GM19397 (cell line): ENCODE data around the gene SFSWAP.
A peak's percentile ranks its signal among the peaks of the same experiment; 100 is the strongest.
"Not testable (repeated sequence)": the region's sequence is repeated elsewhere in the genome, so short reads cannot be mapped to it uniquely, and the experiment has no call there.

Experiments used
- ATAC-seq: cut with Tn5 transposase; IDR thresholded peaks from one replicate; pipeline ENCODE4 v1.9.1; 2021; ENCODE audit warnings: mild to moderate bottlenecking, moderate library complexity; ENCODE audit not compliant: unreplicated experiment

SFSWAP gene

GRCh38 chr12:131756441-131756840 is 45.6 kb downstream of the SFSWAP start:
- ATAC-seq: no peak

DNA sequence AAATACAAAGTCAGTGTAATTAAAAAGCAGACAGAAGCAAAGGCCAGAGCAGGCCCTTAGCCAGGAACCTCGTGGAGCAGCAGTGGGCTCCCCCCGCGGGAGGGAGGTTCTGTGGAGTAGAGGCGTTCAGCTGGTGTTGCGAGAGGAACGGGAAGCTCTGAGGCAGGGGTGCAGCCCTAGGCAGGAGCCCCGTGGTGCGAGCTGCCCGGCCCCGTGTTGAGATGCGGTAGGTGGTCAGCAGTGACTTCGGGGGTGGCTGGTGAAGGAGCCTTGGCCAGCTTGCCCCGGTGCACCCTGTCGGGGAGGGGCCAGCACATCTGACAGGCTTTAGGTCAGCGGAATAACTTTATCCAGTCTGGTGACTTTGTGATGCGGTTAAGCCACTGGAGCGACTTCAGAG is 46.2 kb downstream of the SFSWAP start:
- ATAC-seq: no peak

GRCh38 chr12:131758016-131758739 is 47.3 kb downstream of the SFSWAP start:
- no peak for ATAC-seq

DNA sequence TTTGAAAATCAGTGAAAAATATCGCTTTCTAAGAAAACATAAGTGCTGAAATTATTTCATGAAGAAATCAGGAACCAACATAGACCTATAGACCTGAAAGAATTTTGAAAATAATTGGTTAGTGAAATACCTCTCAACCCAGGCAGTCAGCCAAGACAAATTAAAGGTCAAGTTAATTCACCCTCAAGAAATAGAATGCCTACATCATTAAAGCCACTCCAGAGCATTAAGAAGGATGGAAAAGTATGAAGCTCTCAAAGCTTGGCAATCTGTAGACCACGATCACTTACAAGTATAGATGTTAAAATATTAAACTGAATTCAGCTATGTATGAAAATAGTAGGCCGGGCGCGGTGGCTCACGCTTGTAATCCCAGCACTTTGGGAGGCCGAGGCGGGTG is 48.3 kb downstream of the SFSWAP start:
- no peak for ATAC-seq

DNA sequence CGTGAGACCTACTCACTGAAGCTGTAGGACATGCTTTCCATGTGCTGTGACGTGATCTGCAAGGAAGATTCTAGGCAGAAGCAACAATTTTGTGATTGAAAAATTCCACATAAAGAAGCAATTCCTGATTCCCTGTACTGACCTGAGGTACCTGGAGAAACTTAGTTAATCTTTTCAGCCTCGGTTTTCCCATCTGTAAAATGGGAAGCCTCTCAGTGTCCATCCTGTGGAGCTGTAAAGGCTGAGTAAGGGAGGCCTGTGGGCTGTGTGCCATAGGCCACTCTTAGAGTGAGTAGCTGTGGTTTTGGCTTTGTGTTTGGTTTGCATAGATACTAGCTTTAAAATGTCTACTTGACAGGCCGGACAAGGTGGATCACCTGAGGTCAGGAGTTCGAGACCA is 50.7 kb downstream of the SFSWAP start:
- no peak for ATAC-seq

DNA sequence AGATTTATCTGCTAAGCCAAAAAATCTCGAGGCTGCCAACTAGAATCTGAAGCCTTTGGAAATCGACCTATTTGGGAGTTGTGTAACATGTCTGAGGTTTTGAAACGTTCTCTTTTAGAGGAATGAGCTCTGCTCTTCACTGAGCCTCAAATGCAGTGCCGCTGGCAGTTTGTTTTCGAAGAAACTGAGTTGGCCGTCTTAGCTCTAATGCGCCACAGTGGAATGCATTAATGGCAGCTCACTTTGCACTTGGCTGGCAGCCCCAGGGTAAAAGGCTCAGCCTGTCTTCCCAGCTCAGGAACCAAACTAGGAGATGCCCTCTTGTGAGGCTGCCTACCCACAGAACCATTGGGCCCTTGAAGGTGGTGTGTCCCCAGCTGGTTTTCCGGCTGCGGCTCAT is 53.8 kb downstream of the SFSWAP start:
- no peak for ATAC-seq

- no peak for ATAC-seq
Observed at GRCh38 chr12:131765961-131766360, 55.1 kb downstream of the SFSWAP start.

DNA sequence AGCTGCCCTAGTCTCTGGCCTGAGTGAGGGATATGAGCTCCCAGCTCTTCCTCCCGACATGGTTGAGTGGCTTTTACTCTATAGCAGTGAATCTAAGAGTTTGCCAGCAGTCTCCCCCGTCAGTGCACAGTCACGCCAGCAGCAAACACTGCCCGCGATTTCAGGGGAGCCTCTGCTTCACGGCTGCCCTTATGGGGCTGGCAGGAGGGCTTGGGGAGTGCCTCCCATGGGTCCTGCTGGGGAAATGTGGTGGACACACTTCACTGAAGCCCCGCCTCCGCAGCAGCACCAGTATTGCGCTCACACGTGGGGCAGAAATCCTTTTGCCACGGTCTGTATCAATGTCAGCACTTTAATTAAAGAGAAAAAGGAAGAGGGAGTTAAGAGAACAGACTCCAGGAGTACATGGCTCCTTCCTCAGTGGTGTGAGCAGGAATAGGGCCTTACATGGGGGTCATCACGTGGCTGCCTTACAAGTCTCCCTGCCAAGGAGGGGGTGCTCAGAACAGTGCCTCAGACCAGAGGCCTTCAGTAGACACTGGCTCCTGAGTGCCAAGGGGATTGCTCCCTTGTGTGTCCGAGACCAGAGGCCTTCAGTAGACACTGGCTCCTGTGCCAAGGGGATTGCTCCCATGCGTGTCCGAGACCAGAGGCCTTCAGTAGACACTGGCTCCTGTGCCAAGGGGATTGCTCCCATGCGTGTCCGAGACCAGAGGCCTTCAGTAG is 55.7 kb downstream of the SFSWAP start:
- no peak for ATAC-seq

DNA sequence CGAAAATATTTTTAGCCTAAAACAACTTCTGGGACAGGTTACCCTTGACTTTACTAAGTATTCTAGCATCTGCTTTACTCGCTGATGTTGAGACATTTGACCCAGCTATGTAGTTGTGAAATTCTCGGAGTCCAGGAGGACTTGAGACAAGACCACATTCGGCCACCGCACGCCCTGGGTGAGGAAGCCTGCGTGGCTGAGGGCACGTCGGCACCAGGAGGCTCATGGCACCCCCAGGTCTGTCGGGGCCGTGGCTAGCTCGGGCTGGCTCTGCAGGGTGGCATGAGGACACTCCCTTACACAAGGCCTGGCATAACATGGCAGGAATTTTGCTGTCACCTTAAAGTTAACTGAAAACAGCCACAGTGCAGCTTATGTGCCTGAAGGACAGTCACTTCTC is 59.2 kb downstream of the SFSWAP start:
- no peak for ATAC-seq

- no peak for ATAC-seq
Observed at GRCh38 chr12:131771965-131772364, 61.1 kb downstream of the SFSWAP start.

DNA sequence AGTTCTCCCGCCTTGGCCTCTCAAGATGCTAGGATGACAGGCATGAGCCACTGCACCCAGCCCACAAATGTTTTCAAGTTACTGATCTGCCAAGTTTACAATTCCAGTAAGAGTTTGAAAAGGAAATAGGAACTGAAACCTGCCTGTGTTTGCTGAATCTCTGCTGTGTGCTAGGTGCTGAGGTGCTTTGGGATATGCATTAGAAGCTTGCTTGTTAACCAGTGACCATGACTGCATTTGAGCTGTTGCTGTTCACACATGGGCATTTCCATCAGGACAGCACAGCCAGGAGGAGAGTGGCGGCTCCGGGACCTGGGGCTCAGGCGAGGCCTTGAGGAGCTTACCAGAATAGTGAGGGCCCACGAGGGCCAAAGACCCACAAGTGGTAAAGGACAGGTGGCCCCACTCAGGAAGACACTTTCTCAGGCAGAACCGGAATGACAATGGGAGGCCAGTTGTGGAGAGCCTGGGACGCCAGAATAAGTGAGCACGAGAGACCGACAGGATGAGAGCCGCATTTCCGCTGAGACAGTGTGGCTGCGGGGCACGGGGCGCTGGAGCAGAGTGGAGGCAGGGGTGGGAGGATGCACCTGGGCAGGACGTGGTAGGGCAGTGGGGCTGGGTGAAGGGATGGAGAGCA is 62.8 kb downstream of the SFSWAP start:
- peak; percentile 62 for ATAC-seq

DNA sequence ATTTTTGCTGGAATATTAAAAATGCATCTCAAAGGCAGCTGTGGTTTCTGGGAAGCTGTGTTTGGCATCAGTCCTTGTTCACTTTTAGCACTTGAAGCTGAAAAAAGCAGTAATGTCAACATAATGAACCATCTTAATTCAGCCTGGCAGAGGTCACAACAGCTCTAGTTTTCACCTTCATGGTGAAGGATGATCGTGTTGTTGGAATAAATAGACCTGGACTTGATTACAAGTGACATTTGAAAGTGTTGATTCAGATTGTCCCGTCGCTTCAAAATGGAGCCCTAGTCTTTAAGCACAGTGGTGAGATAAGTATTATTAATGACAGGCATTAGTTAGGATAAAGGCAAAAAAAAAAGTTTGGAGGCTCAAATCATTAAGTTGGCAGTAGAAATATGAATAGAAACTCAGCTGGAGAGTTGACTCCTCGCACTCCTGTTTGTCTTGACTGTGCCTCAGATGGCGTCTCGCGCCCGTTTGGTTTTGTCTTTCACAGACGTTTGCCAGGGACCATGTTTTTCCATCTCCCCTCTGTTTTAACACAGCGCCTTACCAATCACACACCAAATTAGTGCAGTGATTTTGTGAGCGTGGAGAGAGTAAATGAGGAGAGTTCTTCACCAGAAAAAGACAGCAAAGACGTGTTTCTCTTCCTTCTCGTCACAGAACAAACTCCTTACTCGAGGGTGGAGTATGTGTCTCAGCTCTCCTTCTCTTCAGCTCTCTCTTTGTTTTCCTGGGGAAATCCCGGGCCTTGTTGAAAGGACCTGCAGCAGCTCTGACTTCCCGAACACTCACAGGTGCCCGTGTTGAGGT is 63.9 kb downstream of the SFSWAP start:
- ATAC-seq: no peak

DNA sequence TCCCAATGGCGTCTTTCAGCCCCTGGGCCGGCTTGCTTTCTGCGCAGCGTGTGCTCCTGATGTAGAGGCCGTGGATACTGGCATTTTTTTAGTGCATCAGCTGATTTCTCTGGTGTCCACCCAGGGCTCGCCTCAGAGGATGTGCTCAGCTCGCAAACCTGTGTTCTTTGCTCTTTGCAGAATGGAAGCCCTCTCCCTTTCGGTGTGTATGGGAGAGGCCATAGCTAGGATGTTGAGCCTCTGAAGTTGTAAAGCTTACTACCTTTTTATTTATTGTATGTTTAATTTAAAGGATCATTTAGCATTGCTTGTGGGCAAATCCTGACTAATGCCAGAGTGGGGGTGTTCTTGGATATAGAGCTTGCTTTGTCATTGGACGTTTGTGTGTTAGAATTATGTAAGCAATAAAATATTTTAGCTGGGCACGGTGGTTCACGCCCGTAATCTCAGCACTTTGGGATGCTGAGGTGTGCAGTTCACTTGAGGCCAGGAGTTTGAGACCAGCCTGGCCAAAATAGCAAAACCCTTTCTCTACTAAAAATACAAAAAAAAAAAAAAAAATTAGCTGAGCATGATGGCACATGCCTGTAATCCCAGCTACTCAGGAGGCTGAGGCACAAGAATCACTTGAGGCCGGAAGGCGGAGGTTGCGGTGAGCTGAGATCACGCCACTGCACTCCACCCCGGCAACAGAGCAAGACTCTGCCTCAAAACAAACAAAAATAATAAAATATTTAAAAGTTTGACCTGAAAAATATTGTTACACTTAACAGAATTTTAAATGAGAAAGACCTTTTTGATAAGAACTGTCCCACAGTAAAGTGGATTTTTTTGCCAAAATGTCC is 64.7 kb downstream of the SFSWAP start:
- no peak for ATAC-seq

DNA sequence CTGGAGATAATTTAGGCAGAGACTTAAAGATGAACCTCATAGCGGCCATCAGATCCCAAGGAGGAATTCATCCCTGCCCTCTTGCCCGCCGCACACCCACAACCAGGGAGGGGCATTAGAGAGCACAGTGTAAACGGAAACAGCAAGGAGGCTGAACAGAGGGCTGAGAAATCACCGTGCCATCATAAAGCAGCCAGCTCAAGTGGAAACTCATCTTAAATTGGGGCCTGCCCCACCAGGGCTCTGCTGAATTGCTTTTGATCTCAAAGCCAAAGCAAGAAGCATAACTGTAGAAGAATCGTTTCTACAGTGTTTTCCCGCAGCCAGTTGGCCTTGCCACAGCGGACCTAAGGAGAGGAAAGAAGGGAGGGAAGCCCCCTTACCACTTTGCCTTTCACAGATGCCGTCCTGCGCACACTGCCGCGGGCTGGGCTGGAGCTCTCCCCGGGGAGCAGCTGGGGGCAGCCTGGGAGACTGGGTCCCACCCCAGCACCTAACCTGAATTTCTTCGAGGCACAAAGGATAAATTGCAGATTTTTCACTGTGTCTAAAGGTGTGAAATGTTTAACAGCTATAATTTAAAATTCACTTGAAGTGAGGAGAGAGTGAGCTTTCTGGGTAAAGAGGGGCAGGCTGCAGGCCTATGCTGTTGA is 65.5 kb downstream of the SFSWAP start:
- peak; percentile 51 for ATAC-seq

GRCh38 chr12:131777269-131777668 is 66.4 kb downstream of the SFSWAP start:
- ATAC-seq: not testable (repeated sequence)

DNA sequence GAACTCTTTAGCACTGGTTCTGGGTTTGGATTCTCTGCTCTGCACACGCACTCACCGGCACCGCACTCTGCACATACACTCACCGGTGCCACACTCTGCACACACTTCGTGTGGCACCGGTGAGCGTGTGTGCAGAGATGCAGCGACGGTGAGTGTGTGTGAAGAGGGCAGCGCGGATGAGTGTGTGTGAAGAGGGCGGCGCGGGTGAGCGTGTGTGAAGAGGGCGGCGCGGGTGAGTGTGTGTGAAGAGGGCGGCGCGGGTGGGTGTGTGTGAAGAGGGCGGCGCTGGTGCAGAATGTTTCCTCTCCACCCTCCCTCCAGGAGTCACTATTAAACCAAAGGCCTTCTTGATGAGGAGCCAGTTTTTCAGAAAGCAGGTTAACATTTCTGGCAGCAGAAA is 68.1 kb downstream of the SFSWAP start:
- ATAC-seq: no peak

DNA sequence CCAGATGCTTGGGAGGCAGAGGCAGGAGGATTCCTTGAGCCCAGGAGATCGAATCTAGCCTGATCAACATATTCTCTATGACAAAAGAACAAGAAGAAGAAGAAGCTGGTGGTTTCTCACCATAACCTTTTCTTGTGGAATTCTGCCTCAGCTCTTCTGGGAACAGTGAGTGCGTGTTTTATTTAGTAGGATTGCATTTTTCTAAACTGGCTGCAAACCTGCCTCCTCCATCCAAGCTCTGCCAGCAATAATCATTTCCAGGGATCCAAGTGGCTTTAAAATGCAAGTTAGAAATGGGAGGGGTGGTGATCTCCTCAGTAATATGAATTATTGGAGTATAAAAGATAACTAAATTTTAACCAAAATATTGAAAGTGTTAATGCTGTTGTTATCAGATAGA is 71.2 kb downstream of the SFSWAP start:
- ATAC-seq: no peak

DNA sequence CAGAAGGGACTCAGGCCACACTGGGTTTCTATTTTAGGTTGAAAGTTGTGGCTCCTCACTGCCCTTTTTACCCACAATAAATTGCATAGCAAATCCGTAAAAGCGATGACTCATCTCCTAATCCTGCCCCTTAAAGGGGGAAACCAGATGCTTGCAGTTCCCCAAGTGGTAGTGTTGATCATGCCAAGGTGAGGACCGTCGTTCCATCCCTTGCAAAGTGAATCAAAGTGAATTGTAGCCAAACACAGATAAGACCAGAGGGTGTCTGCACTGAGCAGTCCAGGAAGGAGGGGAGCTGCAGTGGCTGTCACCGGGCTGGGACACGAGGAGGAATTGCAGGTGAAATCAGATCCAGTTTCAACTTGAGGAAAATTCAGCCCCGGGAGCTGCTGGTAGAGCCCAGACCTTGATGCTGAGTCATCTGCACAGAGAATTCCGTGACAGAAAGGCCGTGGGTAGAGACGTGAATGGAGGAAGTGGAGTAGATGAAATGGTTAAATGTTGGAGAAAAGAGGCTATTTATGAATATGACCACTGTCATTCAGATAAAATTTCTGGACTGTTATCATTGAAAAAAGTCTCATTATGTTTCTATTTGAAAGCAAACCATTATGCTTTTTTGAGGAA is 73.1 kb downstream of the SFSWAP start:
- no peak for ATAC-seq
